ENCODE measurements around the gene AURKB.

AURKB gene

GRCh38 chr17:8243827-8244226, 33.5 kb upstream of the AURKB start:
- Histone ChIP-seq H3K9me3 (ENCODE audit: severe bottlenecking) (no peaks in the 10 kb centered on the region), H3K36me3 (peaks cover 38% of the 10 kb centered on the region), H3K27ac (no peak overlapping the region), H3K4me3 (ENCODE audit: low read depth, low read length) (no peak overlapping the region), H3K27me3 (ENCODE audit: insufficient read depth, low read depth, severe bottlenecking) (no peaks in the 10 kb centered on the region)
- TF ChIP-seq CTCF (IDR thresholded peaks at IDR 0.05; ENCODE audit: low read depth, low read length) = no peak
- DNase-seq = no peak

- DNase-seq = no peak
- no peak for TF ChIP-seq CTCF (IDR thresholded peaks at IDR 0.05; ENCODE audit: low read depth, low read length)
- H3K9me3 ChIP-seq (ENCODE audit: severe bottlenecking) = no peaks in the 10 kb centered on the region
- no peak overlapping the region for H3K4me3 ChIP-seq (ENCODE audit: low read depth, low read length)
- H3K27ac ChIP-seq = no peak overlapping the region
- H3K36me3 ChIP-seq = peaks cover 78% of the 10 kb centered on the region
- H3K27me3 ChIP-seq (ENCODE audit: insufficient read depth, low read depth, severe bottlenecking) = no peaks in the 10 kb centered on the region
Observed at GRCh38 chr17:8237886-8238285, 27.5 kb upstream of the AURKB start.

GRCh38 chr17:8237175-8237574, 26.8 kb upstream of the AURKB start:
- Histone ChIP-seq H3K9me3 (ENCODE audit: severe bottlenecking) (no peaks in the 10 kb centered on the region), H3K27me3 (ENCODE audit: insufficient read depth, low read depth, severe bottlenecking) (no peaks in the 10 kb centered on the region), H3K36me3 (peaks cover 85% of the 10 kb centered on the region), H3K4me3 (ENCODE audit: low read depth, low read length) (no peak overlapping the region), H3K27ac (no peak overlapping the region)
- no peak for DNase-seq
- no peak for TF ChIP-seq CTCF (IDR thresholded peaks at IDR 0.05; ENCODE audit: low read depth, low read length)

- no peaks in the 10 kb centered on the region for H3K9me3 ChIP-seq (ENCODE audit: severe bottlenecking)
- H3K27me3 ChIP-seq (ENCODE audit: insufficient read depth, low read depth, severe bottlenecking) = no peaks in the 10 kb centered on the region
- no peak overlapping the region for H3K4me3 ChIP-seq (ENCODE audit: low read depth, low read length)
- no peak for TF ChIP-seq CTCF (IDR thresholded peaks at IDR 0.05; ENCODE audit: low read depth, low read length)
- H3K27ac ChIP-seq = no peak overlapping the region
- no peak for DNase-seq
- H3K36me3 ChIP-seq = peaks cover 86% of the 10 kb centered on the region
Observed at GRCh38 chr17:8235676-8236075, 25.3 kb upstream of the AURKB start.

GRCh38 chr17:8234361-8235270, 24.2 kb upstream of the AURKB start:
- H3K27ac ChIP-seq = no peak overlapping the region
- no peak for TF ChIP-seq CTCF (IDR thresholded peaks at IDR 0.05; ENCODE audit: low read depth, low read length)
- H3K27me3 ChIP-seq (ENCODE audit: insufficient read depth, low read depth, severe bottlenecking) = no peaks in the 10 kb centered on the region
- H3K9me3 ChIP-seq (ENCODE audit: severe bottlenecking) = no peaks in the 10 kb centered on the region
- peaks cover 92% of the 10 kb centered on the region for H3K36me3 ChIP-seq
- H3K4me3 ChIP-seq (ENCODE audit: low read depth, low read length) = no peak overlapping the region
- DNase-seq = no peak

Measured in WERI-Rb-1 (cell line).